ENCODE data around the gene FGF12.

GRCh38 chr3:192575879-192576506 is 151.3 kb downstream of the FGF12 start:
- no peak for TF ChIP-seq CTCF (IDR thresholded peaks at IDR 0.05; ENCODE audit: low read depth, low read length)
- no peak for TF ChIP-seq EZH2phosphoT487 (IDR thresholded peaks at IDR 0.05; ENCODE audit: low read depth)

Data from OCI-LY3 (cell line).